SK-N-SH treated with all-trans-retinoic acid at 6 μM for 48 hours (cell line): Measurements from ENCODE around the gene CFAP61.

Experiments
- ATAC-seq: fragments of 200-7000 bp; cut with Tn5 transposase; 3 replicates; pipeline ENCODE4 v1.9.1; 2020; ENCODE audit warnings: mild to moderate bottlenecking, moderate library complexity
- ARNTL ChIP-seq: fragments of 450-650 bp; formaldehyde crosslinking; IDR thresholded peaks from 2 replicates; pipeline ENCODE4 v1.5.0; 2020; ENCODE audit warnings: low read depth, mild to moderate bottlenecking, moderate library complexity, borderline replicate concordance
- BACH2 ChIP-seq: fragments of 250-450 bp; sonication (Bioruptor Pico); IDR thresholded peaks from 2 replicates; pipeline ENCODE4 v1.9.0; 2021; ENCODE audit warnings: mild to moderate bottlenecking, borderline replicate concordance
- CSDC2 ChIP-seq: fragments of 250-450 bp; sonication (Bioruptor Pico); IDR thresholded peaks from 2 replicates; pipeline ENCODE4 v1.5.0; 2020; ENCODE audit warnings: mild to moderate bottlenecking, moderate library complexity
- ESRRG ChIP-seq: fragments of 250-450 bp; sonication (Bioruptor Pico); IDR thresholded peaks from 2 replicates; pipeline ENCODE4 v1.6.1; 2021; ENCODE audit warnings: mild to moderate bottlenecking
- GLIS3 ChIP-seq: fragments of 250-450 bp; sonication (Bioruptor Pico); IDR thresholded peaks from 2 replicates; pipeline ENCODE4 v1.5.0; 2020; ENCODE audit warnings: mild to moderate bottlenecking, moderate library complexity
- ISL1 ChIP-seq: fragments of 250-450 bp; sonication (Bioruptor Pico); IDR thresholded peaks from 2 replicates; pipeline ENCODE4 v2.1.2; 2022; ENCODE audit warnings: mild to moderate bottlenecking, moderate library complexity
- OSR1 ChIP-seq: fragments of 250-450 bp; sonication (Bioruptor Pico); IDR thresholded peaks from 2 replicates; pipeline ENCODE4 v1.8.0; 2022; ENCODE audit warnings: moderate library complexity, mild to moderate bottlenecking, inconsistent platforms
- PPARA ChIP-seq: fragments of 250-450 bp; sonication (Bioruptor Pico); IDR thresholded peaks from 2 replicates; pipeline ENCODE4 v1.5.0; 2020; ENCODE audit warnings: mild to moderate bottlenecking, borderline replicate concordance
- RARB ChIP-seq: fragments of 250-450 bp; sonication (Bioruptor Pico); IDR thresholded peaks from 2 replicates; pipeline ENCODE4 v1.8.0; 2021; ENCODE audit warnings: mild to moderate bottlenecking, moderate library complexity
- SNAI2 ChIP-seq: fragments of 250-450 bp; sonication (Bioruptor Pico); IDR thresholded peaks from 2 replicates; pipeline ENCODE4 v1.5.0; 2020; ENCODE audit warnings: mild to moderate bottlenecking, moderate library complexity
- TCF4 ChIP-seq: fragments of 250-450 bp; sonication (Bioruptor Pico); IDR thresholded peaks from 2 replicates; pipeline ENCODE4 v1.8.0; 2021; ENCODE audit warnings: mild to moderate bottlenecking, moderate library complexity, borderline replicate concordance
- ZC3H10 ChIP-seq: fragments of 250-450 bp; sonication (Bioruptor Pico); IDR thresholded peaks from 2 replicates; pipeline ENCODE4 v1.5.1; 2021; ENCODE audit warnings: mild to moderate bottlenecking, moderate library complexity
- ZFP3 ChIP-seq: fragments of 250-450 bp; sonication (Bioruptor Pico); IDR thresholded peaks from 2 replicates; pipeline ENCODE4 v1.5.0; 2020; ENCODE audit warnings: mild to moderate bottlenecking, moderate library complexity
- ZFP30 ChIP-seq: fragments of 450-650 bp; formaldehyde crosslinking; IDR thresholded peaks from 2 replicates; pipeline ENCODE4 v1.5.0; 2022; ENCODE audit warnings: mild to moderate bottlenecking, moderate library complexity
- ZNF565 ChIP-seq: fragments of 450-650 bp; formaldehyde crosslinking; conservative IDR thresholded peaks from 2 replicates; pipeline ENCODE4 v1.5.0; 2020; ENCODE audit warnings: low read depth, mild to moderate bottlenecking, moderate library complexity
- ZNF70 ChIP-seq: fragments of 450-650 bp; formaldehyde crosslinking; IDR thresholded peaks from 2 replicates; pipeline ENCODE4 v1.5.0; 2020; ENCODE audit warnings: mild to moderate bottlenecking, moderate library complexity
- ZNF8 ChIP-seq: fragments of 450-650 bp; formaldehyde crosslinking; IDR thresholded peaks from 2 replicates; pipeline ENCODE4 v1.5.0; 2020; ENCODE audit warnings: mild to moderate bottlenecking, moderate library complexity
- TF ChIP-seq, protein P1 (sequence below): fragments of 250-450 bp; sonication (Bioruptor Pico); IDR thresholded peaks from 2 replicates; pipeline ENCODE4 v1.5.1; 2020; ENCODE audit warnings: low read depth, mild to moderate bottlenecking, moderate library complexity
- TF ChIP-seq, protein P2 (sequence below): fragments of 250-450 bp; sonication (Bioruptor Pico); IDR thresholded peaks from 2 replicates; pipeline ENCODE4 v1.8.0; 2021; ENCODE audit warnings: low read depth, mild to moderate bottlenecking, moderate library complexity, borderline replicate concordance
- TF ChIP-seq, protein P3 (sequence below): fragments of 250-450 bp; sonication (Bioruptor Pico); IDR thresholded peaks from 2 replicates; pipeline ENCODE4 v1.8.0; 2020; ENCODE audit warnings: mild to moderate bottlenecking, moderate library complexity, borderline replicate concordance
- TF ChIP-seq, protein P4 (sequence below): fragments of 250-450 bp; sonication (Bioruptor Pico); IDR thresholded peaks from 2 replicates; pipeline ENCODE4 v1.5.1; 2021; ENCODE audit warnings: mild to moderate bottlenecking, moderate library complexity

The CFAP61 gene

DNA sequence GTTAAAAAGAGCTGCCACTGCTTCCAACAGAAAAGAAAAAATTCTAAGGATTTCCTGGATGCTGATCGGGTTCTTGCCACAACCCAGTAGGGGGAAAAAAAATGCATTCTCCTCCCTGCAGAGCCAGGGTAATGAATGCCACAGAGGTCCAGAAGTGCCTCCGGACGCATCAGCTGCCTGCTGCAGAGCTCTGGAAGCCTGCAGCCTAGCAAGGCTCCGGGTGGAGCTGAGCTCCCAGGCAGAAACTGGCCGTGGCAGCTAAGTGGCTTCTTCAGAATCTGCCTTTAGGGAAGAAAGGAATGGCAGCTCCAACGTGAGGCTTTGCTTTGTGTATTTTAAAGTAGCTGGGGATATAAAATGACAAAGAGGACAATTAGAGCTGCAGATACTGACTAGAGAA, 155.0 kb downstream of the CFAP61 start:
- TF ChIP-seq, protein P1, sequence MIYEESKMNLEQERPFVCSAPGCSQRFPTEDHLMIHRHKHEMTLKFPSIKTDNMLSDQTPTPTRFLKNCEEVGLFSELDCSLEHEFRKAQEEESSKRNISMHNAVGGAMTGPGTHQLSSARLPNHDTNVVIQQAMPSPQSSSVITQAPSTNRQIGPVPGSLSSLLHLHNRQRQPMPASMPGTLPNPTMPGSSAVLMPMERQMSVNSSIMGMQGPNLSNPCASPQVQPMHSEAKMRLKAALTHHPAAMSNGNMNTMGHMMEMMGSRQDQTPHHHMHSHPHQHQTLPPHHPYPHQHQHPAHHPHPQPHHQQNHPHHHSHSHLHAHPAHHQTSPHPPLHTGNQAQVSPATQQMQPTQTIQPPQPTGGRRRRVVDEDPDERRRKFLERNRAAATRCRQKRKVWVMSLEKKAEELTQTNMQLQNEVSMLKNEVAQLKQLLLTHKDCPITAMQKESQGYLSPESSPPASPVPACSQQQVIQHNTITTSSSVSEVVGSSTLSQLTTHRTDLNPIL, result no peak
- ATAC-seq, result no peak

DNA sequence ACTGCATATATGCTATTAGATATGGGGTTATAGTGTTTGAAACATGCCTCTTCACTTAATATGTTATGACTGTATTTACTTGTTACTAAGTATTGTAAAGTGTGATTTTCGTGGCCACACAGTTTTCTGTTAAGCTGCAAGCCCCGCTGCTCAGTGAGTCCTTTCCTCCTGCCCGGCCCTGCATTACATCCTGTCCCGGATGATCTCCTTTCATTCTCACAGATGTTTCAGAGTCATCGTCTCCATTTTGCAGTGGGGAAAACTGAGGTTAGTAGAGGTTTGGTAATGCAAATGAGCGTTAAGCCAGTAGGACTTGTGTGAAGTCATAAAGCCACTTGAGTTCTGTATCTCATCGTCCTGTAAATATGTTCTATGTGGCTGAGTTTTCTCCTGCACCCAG, 155.5 kb downstream of the CFAP61 start:
- TF ChIP-seq OSR1 (CRISPR knock-in tag), result no peak
- no peak for TF ChIP-seq ZFP30 (CRISPR knock-in tag)
- no peak for TF ChIP-seq BACH2 (CRISPR knock-in tag)
- TF ChIP-seq, protein P1, result no peak
- TF ChIP-seq, protein P2, sequence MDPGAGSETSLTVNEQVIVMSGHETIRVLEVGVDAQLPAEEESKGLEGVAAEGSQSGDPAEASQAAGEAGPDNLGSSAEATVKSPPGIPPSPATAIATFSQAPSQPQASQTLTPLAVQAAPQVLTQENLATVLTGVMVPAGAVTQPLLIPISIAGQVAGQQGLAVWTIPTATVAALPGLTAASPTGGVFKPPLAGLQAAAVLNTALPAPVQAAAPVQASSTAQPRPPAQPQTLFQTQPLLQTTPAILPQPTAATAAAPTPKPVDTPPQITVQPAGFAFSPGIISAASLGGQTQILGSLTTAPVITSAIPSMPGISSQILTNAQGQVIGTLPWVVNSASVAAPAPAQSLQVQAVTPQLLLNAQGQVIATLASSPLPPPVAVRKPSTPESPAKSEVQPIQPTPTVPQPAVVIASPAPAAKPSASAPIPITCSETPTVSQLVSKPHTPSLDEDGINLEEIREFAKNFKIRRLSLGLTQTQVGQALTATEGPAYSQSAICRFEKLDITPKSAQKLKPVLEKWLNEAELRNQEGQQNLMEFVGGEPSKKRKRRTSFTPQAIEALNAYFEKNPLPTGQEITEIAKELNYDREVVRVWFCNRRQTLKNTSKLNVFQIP (CRISPR knock-in tag), result no peak
- no peak for TF ChIP-seq PPARA
- no peak for TF ChIP-seq ZNF70 (CRISPR knock-in tag)
- TF ChIP-seq, protein P3, sequence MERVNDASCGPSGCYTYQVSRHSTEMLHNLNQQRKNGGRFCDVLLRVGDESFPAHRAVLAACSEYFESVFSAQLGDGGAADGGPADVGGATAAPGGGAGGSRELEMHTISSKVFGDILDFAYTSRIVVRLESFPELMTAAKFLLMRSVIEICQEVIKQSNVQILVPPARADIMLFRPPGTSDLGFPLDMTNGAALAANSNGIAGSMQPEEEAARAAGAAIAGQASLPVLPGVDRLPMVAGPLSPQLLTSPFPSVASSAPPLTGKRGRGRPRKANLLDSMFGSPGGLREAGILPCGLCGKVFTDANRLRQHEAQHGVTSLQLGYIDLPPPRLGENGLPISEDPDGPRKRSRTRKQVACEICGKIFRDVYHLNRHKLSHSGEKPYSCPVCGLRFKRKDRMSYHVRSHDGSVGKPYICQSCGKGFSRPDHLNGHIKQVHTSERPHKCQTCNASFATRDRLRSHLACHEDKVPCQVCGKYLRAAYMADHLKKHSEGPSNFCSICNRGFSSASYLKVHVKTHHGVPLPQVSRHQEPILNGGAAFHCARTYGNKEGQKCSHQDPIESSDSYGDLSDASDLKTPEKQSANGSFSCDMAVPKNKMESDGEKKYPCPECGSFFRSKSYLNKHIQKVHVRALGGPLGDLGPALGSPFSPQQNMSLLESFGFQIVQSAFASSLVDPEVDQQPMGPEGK (CRISPR knock-in tag), result no peak
- TF ChIP-seq ISL1 (CRISPR knock-in tag), result no peak
- no peak for TF ChIP-seq CSDC2 (CRISPR knock-in tag)
- TF ChIP-seq ZNF8 (CRISPR knock-in tag), result no peak
- no peak for TF ChIP-seq GLIS3 (CRISPR knock-in tag)
- TF ChIP-seq ARNTL (CRISPR knock-in tag), result no peak
- no peak for TF ChIP-seq ZNF565
- no peak for TF ChIP-seq ZFP3 (CRISPR knock-in tag)
- TF ChIP-seq, protein P4, sequence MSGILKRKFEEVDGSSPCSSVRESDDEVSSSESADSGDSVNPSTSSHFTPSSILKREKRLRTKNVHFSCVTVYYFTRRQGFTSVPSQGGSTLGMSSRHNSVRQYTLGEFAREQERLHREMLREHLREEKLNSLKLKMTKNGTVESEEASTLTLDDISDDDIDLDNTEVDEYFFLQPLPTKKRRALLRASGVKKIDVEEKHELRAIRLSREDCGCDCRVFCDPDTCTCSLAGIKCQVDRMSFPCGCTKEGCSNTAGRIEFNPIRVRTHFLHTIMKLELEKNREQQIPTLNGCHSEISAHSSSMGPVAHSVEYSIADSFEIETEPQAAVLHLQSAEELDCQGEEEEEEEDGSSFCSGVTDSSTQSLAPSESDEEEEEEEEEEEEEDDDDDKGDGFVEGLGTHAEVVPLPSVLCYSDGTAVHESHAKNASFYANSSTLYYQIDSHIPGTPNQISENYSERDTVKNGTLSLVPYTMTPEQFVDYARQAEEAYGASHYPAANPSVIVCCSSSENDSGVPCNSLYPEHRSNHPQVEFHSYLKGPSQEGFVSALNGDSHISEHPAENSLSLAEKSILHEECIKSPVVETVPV (CRISPR knock-in tag), result no peak
- no peak for ATAC-seq

DNA sequence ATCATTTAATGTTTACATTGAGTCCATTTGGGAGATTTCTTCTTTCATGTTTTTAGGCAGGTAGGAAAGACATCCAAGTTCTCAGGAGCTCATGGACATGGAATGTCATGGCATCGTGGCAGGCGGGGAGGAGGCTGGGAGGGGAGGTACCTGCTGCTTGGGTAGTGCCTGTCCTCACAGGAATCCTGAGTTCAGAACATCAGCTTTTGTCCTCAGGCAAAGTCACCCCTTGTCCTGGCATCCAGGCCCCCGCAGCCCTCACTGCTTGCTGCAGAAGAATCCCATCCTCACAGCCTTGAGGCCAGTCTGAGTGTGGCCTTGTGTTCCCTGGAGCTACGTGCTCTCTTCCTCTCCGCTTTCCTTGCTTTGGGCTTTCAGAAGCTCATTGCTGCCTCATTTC, 157.4 kb downstream of the CFAP61 start:
- no peak for TF ChIP-seq ZFP3 (CRISPR knock-in tag)
- no peak for ATAC-seq

DNA sequence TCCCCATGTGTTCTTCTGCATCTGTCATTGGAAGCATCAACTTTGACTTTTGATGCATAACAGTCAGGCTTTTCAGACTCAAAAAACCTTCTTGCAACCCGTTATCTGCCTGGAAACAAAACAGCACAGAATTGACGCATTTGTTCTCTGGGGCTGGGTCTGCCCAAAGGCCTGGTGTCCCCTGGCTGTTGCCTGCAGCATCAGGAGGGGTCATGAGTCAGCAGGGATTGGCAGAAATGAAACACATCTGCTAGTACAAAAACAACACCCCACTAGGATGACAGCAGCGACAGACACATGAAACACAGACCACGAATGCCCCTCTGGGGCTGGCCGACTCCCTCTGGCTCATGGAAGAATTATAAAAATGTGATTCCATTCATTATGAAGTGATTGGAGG, 158.0 kb downstream of the CFAP61 start:
- no peak for ATAC-seq
- TF ChIP-seq SNAI2 (no peak), RARB (CRISPR knock-in tag) (no peak), PPARA (no peak), GLIS3 (CRISPR knock-in tag) (no peak), ESRRG (CRISPR knock-in tag) (no peak), TCF4 (peak; percentile 38; the same call in 1 of the 2 replicates)

DNA sequence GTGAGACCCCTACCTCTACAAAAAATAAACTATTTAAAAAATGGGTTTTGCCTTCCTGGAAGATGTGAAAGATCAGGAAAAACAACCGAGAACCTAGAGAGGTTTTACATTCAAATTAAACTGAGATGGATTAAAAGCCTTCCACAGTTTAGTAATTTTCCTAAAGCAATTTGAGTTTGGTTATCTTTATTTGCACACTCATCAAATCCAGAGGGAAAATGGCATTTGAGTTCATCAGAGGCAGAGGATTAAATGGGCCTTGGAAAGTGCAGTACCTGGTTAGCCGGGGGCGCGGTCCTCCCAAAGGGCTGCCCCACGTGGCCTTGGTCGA, 158.6 kb downstream of the CFAP61 start:
- TF ChIP-seq SNAI2 (no peak), ZNF70 (CRISPR knock-in tag) (no peak), TCF4 (no peak), ZFP3 (CRISPR knock-in tag) (no peak), ZNF565 (no peak), ZC3H10 (no peak)
- TF ChIP-seq, protein P2 (CRISPR knock-in tag), result no peak
- no peak for ATAC-seq
